Measurements from ENCODE around the gene GCFC2.

Gene GCFC2

GRCh38 chr2:75622500-75622899 is 88.2 kb downstream of the GCFC2 start:
- DNase-seq = no peak

- no peak for DNase-seq
Observed at GRCh38 chr2:75621228-75621627, 89.5 kb downstream of the GCFC2 start.

- DNase-seq = no peak
Observed at GRCh38 chr2:75619956-75620740, 90.6 kb downstream of the GCFC2 start.

GRCh38 chr2:75616933-75617332 is 93.8 kb downstream of the GCFC2 start:
- no peak for DNase-seq

- DNase-seq = no peak
Observed at GRCh38 chr2:75616406-75616805, 94.3 kb downstream of the GCFC2 start.

GRCh38 chr2:75614162-75614651 is 96.5 kb downstream of the GCFC2 start:
- DNase-seq = no peak

GRCh38 chr2:75612862-75613243 is 97.9 kb downstream of the GCFC2 start:
- no peak for DNase-seq

Data from activated CD4-positive, alpha-beta T cell treated with anti-CD3 and anti-CD28 coated beads, Interleukin-10, Interleukin-2, amounts not matched to agents 100 ng/mL and 50 ng/mL, durations not matched to agents 16 hours and 8 hours (primary cell).